ENCODE data around the gene KRT80. TPM values are rescaled to one million over a fixed set of nuclear protein-coding genes. Genes with fewer than 3 reads are reported as not detected.
A peak's percentile ranks its signal among the peaks of the same experiment; 100 is the strongest.

The KRT80 gene
- total RNA-seq, 2 donors from 2014 or later: 0.30 to 1.5 TPM

- DNase-seq (ENCODE audit: low spot score): no peak
- H3K27me3 ChIP-seq: no peaks in the 10 kb centered on the region
- H3K9me3 ChIP-seq: no peaks in the 10 kb centered on the region
- TF ChIP-seq CTCF (IDR thresholded peaks at IDR 0.05): no peak
- no peak overlapping the region for H3K27ac ChIP-seq
- no peak overlapping the region for H3K4me3 ChIP-seq
- H3K36me3 ChIP-seq: no peaks in the 10 kb centered on the region
- peaks cover 0 to 9% of the 10 kb centered on the region in 2 donors for H3K4me1 ChIP-seq
These were observed 34.2 kb downstream of the KRT80 start for GRCh38 chr12:52157566-52158150.

DNA sequence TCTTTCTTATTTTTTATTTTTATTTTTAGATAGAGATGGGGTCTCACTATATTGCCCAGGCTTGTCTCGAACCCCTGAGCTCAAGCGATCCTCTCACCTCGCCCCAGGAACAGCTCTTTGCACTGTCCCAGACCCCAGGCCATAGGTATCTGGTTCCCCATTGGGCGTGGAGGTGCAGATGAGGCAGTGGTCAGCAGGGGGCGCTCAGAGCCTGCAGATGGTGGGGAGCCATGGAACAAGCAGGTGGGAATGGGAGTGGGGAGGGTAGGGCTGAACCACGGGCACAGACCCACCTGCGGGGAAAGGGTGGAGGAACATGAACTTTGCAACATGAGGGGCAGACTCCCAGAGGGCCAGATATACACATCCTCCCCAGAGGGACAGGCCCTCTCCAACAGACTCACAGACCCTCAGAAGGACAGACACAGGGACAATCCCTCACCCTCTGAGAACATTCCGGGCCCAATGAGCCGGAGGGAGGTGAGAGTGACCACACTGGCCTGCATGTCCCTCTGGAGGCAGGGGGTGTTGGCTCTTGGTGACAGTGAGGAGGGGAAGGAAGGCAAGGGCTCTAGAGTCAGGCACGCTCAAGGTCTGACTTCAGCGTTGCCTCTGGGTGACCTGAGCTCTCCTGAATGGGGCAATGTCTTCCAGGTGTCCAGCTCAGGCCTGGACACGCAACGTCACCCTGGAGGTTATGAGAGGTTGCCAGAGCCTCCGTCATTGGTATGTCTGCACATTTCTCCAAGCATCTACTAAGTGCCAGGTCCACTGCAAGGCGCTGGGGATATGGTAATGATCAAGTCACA, 34.9 kb downstream of the KRT80 start:
- Histone ChIP-seq H3K27me3 (no peaks in the 10 kb centered on the region), H3K27ac (no peak overlapping the region), H3K4me3 (no peak overlapping the region), H3K36me3 (no peaks in the 10 kb centered on the region), H3K9me3 (no peaks in the 10 kb centered on the region), H3K4me1 (peaks cover 0 to 16% of the 10 kb centered on the region in 2 donors)
- peak; percentile 89 to 95 for TF ChIP-seq CTCF (IDR thresholded peaks at IDR 0.05)
- peak; percentile 76 for DNase-seq (ENCODE audit: low spot score)

DNA sequence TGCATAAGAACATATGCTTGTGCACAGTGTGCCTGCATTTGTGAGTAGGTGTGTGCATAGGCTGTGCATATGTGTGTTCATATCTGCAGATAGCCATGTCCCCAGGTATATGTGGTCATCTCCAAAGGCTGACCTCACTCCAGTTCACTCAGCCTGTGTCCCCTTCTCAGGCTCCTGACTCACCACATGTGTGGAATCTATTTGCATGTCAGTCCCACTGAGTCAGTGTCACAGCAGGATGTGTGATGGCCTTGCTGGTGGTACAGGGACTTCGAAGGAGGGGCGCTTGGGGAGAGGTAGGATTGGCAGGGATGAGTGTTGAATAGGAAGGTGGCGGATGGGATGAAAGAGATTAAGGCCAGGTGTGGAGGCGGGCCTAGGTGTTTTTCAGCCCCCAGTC, 35.5 kb downstream of the KRT80 start:
- Histone ChIP-seq H3K27me3 (no peaks in the 10 kb centered on the region), H3K36me3 (no peaks in the 10 kb centered on the region), H3K4me1 (peaks cover 0 to 20% of the 10 kb centered on the region in 2 donors), H3K4me3 (no peak overlapping the region), H3K9me3 (no peaks in the 10 kb centered on the region), H3K27ac (no peak overlapping the region)
- no peak for TF ChIP-seq CTCF (IDR thresholded peaks at IDR 0.05)
- DNase-seq (ENCODE audit: low spot score): no peak

- Histone ChIP-seq H3K27me3 (no peaks in the 10 kb centered on the region), H3K36me3 (no peaks in the 10 kb centered on the region), H3K9me3 (no peaks in the 10 kb centered on the region), H3K4me3 (no peak overlapping the region), H3K4me1 (peaks cover 0 to 22% of the 10 kb centered on the region in 2 donors), H3K27ac (peak overlapping the region in 1 of 2 donors; percentile 46)
- DNase-seq (ENCODE audit: low spot score): no peak
- no peak for TF ChIP-seq CTCF (IDR thresholded peaks at IDR 0.05)
These were observed 36.6 kb downstream of the KRT80 start for GRCh38 chr12:52155048-52155868.

DNA sequence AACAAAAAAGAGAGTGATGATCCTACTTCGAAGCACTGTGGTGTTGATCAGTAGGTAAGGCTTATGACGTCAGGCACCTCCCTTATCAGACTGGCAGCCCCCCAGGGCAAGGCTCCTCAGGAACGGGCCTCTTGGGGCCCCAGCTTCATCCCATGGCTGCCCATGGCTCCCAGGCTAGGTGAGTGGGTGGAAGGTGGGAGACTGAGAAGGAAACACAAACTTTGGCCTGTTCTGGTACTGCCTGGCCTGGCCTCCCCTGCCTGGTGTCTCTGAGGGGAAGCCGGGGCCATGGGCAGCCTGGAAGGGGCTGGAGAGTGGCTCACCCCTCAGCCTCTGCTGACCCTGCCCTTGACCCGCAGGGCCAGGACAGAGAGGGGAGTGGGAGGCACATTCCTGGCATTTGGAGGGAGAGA, 38.9 kb downstream of the KRT80 start:
- Histone ChIP-seq H3K4me1 (peaks cover 0 to 45% of the 10 kb centered on the region in 2 donors), H3K27ac (peak overlapping the region; percentile 19 to 58), H3K27me3 (no peaks in the 10 kb centered on the region), H3K36me3 (no peaks in the 10 kb centered on the region), H3K9me3 (no peaks in the 10 kb centered on the region), H3K4me3 (no peak overlapping the region)
- no peak for TF ChIP-seq CTCF (IDR thresholded peaks at IDR 0.05)
- no peak for DNase-seq (ENCODE audit: low spot score)

Data from right atrium auricular region (tissue), 2 donors.